CD4-positive, alpha-beta T cell treated with Interleukin-15 for 1 hour (primary cell): ENCODE data around the gene ST6GAL1.

Source experiments
- DNase-seq: peaks from one replicate; pipeline ENCODE4 v3.0.0-alpha.2; 2020

ST6GAL1 gene

GRCh38 chr3:187084580-187084979 is 154.3 kb downstream of the ST6GAL1 start:
- DNase-seq = no peak

GRCh38 chr3:187085021-187085666 is 154.8 kb downstream of the ST6GAL1 start:
- no peak for DNase-seq

GRCh38 chr3:187085933-187086332 is 155.6 kb downstream of the ST6GAL1 start:
- no peak for DNase-seq

- no peak for DNase-seq
Measured at GRCh38 chr3:187086831-187087230, 156.5 kb downstream of the ST6GAL1 start.

- no peak for DNase-seq
Measured at GRCh38 chr3:187088701-187089100, 158.4 kb downstream of the ST6GAL1 start.

- no peak for DNase-seq
Measured at GRCh38 chr3:187093320-187093719, 163.0 kb downstream of the ST6GAL1 start.

- DNase-seq = no peak
Measured at GRCh38 chr3:187098923-187099512, 168.7 kb downstream of the ST6GAL1 start.

GRCh38 chr3:187101184-187102072 is 171.1 kb downstream of the ST6GAL1 start:
- peak; percentile 37 for DNase-seq

GRCh38 chr3:187102073-187102634 is 171.8 kb downstream of the ST6GAL1 start:
- DNase-seq = no peak

GRCh38 chr3:187103251-187103650 is 172.9 kb downstream of the ST6GAL1 start:
- no peak for DNase-seq

- no peak for DNase-seq
Measured at GRCh38 chr3:187104342-187104741, 174.0 kb downstream of the ST6GAL1 start.

- DNase-seq = no peak
Measured at GRCh38 chr3:187104933-187105332, 174.6 kb downstream of the ST6GAL1 start.

- no peak for DNase-seq
Measured at GRCh38 chr3:187105700-187106099, 175.4 kb downstream of the ST6GAL1 start.

- no peak for DNase-seq
Measured at GRCh38 chr3:187107989-187108388, 177.7 kb downstream of the ST6GAL1 start.

- DNase-seq = no peak
Measured at GRCh38 chr3:187110156-187110555, 179.8 kb downstream of the ST6GAL1 start.

GRCh38 chr3:187112934-187113793 is 182.8 kb downstream of the ST6GAL1 start:
- no peak for DNase-seq

- DNase-seq = no peak
Measured at GRCh38 chr3:187114511-187114910, 184.2 kb downstream of the ST6GAL1 start.

GRCh38 chr3:187120326-187120725 is 190.0 kb downstream of the ST6GAL1 start:
- no peak for DNase-seq

GRCh38 chr3:187122261-187122660 is 191.9 kb downstream of the ST6GAL1 start:
- DNase-seq = no peak

GRCh38 chr3:187125319-187126031 is 195.1 kb downstream of the ST6GAL1 start:
- no peak for DNase-seq
